ENCODE data around the gene RTF1. TPM values are rescaled to one million over a fixed set of nuclear protein-coding genes. Genes with fewer than 3 reads are reported as not detected.

RTF1 gene
- total RNA-seq, 1 experiment from 2014 or later, result 49.5 TPM

- H3K9ac ChIP-seq (ENCODE audit: extremely low read depth, insufficient read length, low read length), result no peak overlapping the region
These were observed 45.3 kb downstream of the RTF1 start for GRCh38 chr15:41462084-41462795.

More at GRCh38 chr15:41462084-41462795, 45.3 kb downstream of the RTF1 start:
- H3K79me1 ChIP-seq (ENCODE audit: insufficient read depth, low read depth, low read length, poor library complexity, severe bottlenecking), result no peaks in the 10 kb centered on the region
- no peaks in the 10 kb centered on the region for H3K4me1 ChIP-seq (ENCODE audit: insufficient read depth, low read length)
- no peak overlapping the region for H2BK12ac ChIP-seq (ENCODE audit: insufficient read length, low read depth, low read length)
- no peak overlapping the region for H2BK20ac ChIP-seq (ENCODE audit: low read depth, low read length, poor library complexity, severe bottlenecking)
- H2AK5ac ChIP-seq (ENCODE audit: insufficient read length, low read length), result no peak overlapping the region
- H4K20me1 ChIP-seq (ENCODE audit: control insufficient read depth, insufficient read depth, insufficient read length), result no peaks in the 10 kb centered on the region
- no peak overlapping the region for H3K14ac ChIP-seq (ENCODE audit: insufficient read depth, low read length)
- H3K9me3 ChIP-seq (ENCODE audit: control insufficient read depth, low read depth, low read length), result no peaks in the 10 kb centered on the region
- H2BK5ac ChIP-seq (ENCODE audit: insufficient read length, low read length), result no peak overlapping the region
- no peak overlapping the region for H4K91ac ChIP-seq (ENCODE audit: insufficient read length, low read depth, low read length)
- H4K8ac ChIP-seq (replicated peaks; ENCODE audit: insufficient read length, low read depth, low read length), result no peak overlapping the region
- H2BK15ac ChIP-seq (ENCODE audit: low read depth, low read length), result no peak overlapping the region
- H3K4ac ChIP-seq (ENCODE audit: low read depth, low read length), result no peak overlapping the region
- no CpG with 5 or more reads among the region's 4 CpGs for WGBS (ENCODE audit: extremely low coverage, insufficient read length, low lambda C conversion rate)
- no peaks in the 10 kb centered on the region for H3K27me3 ChIP-seq (ENCODE audit: insufficient read depth, low read length)
- H2AFZ ChIP-seq (ENCODE audit: low read length), result no peak overlapping the region
- H3K23me2 ChIP-seq (ENCODE audit: insufficient read length, low read depth, low read length, poor library complexity, severe bottlenecking), result no peaks in the 10 kb centered on the region
- H3K27ac Mint-ChIP-seq, result no peak overlapping the region
- no peak overlapping the region for H3K23ac ChIP-seq (ENCODE audit: insufficient read length, low read depth, low read length)
- no peaks in the 10 kb centered on the region for H3K79me2 ChIP-seq (ENCODE audit: insufficient read depth, low read length)
- DNase-seq, result no peak
- no peak overlapping the region for H4K5ac ChIP-seq (ENCODE audit: insufficient read length, low read depth, low read length)
- no peak overlapping the region for H2BK120ac ChIP-seq (ENCODE audit: low read depth, low read length, poor library complexity, severe bottlenecking)
- no peak overlapping the region for H3K4me3 Mint-ChIP-seq
- H3K27me3 Mint-ChIP-seq (ENCODE audit: low read depth), result no peaks in the 10 kb centered on the region
- H3K56ac ChIP-seq (ENCODE audit: insufficient read length, low read depth, low read length), result no peak overlapping the region
- TF ChIP-seq CTCF (conservative IDR thresholded peaks at IDR 0.05), result no peak
- no peak overlapping the region for H3K18ac ChIP-seq (ENCODE audit: insufficient read length, low read depth, low read length)
- peaks cover 28 to 63% (median 60%) of the 10 kb centered on the region in 3 experiments; a peak in 6 of 7 replicates for H3K36me3 Mint-ChIP-seq (ENCODE audit: insufficient read depth in 1 of 3, low read depth in 3 of 3)
- H3K4me1 Mint-ChIP-seq, result no peaks in the 10 kb centered on the region
- no peaks in the 10 kb centered on the region for H3K9me3 Mint-ChIP-seq
- no peak overlapping the region for H3K27ac ChIP-seq (ENCODE audit: insufficient read length, low read depth, low read length)
- H3K4me2 ChIP-seq (ENCODE audit: insufficient read depth, insufficient read length, low read length), result no peak overlapping the region
- H3T11ph ChIP-seq (ENCODE audit: low read length), result no peak overlapping the region
